ENCODE measurements around the gene GRIN3A. TPM values are rescaled to one million over a fixed set of nuclear protein-coding genes. Genes with fewer than 3 reads are reported as not detected.

GRIN3A gene
- total RNA-seq, 1 donor, result not detected

- H3K4me3 ChIP-seq (ENCODE audit: insufficient read depth, low read length), result no peak overlapping the region
- H3K27ac ChIP-seq (ENCODE audit: low read depth, low read length), result no peak overlapping the region
- H3K4me2 ChIP-seq (ENCODE audit: insufficient read depth, low read length), result no peak overlapping the region
- DNase-seq (ENCODE audit: insufficient read length, low spot score, missing footprints), result no peak
- no peaks in the 10 kb centered on the region for H3K27me3 ChIP-seq (ENCODE audit: insufficient read depth, low read length)
- H4K20me1 ChIP-seq (ENCODE audit: insufficient read depth, low read length), result no peaks in the 10 kb centered on the region
- no peak overlapping the region for H2AFZ ChIP-seq (ENCODE audit: low read length)
- no peaks in the 10 kb centered on the region for H3K4me1 ChIP-seq (ENCODE audit: insufficient read depth, low read length)
- TF ChIP-seq CTCF (IDR thresholded peaks at IDR 0.05; ENCODE audit: extremely low read depth, low read depth, low read length), result no peak
- H3K9me3 ChIP-seq (ENCODE audit: low read depth, low read length), result no peaks in the 10 kb centered on the region
- no peaks in the 10 kb centered on the region for H3K79me2 ChIP-seq (ENCODE audit: insufficient read depth, low read length)
- no peaks in the 10 kb centered on the region for H3K36me3 ChIP-seq (ENCODE audit: insufficient read depth, low read length)
Observed at GRCh38 chr9:101631892-101632291, 106.6 kb downstream of the GRIN3A start.

- Histone ChIP-seq H3K27me3 (ENCODE audit: insufficient read depth, low read length) (no peaks in the 10 kb centered on the region), H3K4me1 (ENCODE audit: insufficient read depth, low read length) (no peaks in the 10 kb centered on the region), H3K36me3 (ENCODE audit: insufficient read depth, low read length) (no peaks in the 10 kb centered on the region), H3K9me3 (ENCODE audit: low read depth, low read length) (no peaks in the 10 kb centered on the region), H3K4me2 (ENCODE audit: insufficient read depth, low read length) (no peak overlapping the region), H2AFZ (ENCODE audit: low read length) (no peak overlapping the region), H3K4me3 (ENCODE audit: insufficient read depth, low read length) (no peak overlapping the region), H4K20me1 (ENCODE audit: insufficient read depth, low read length) (no peaks in the 10 kb centered on the region), H3K27ac (ENCODE audit: low read depth, low read length) (no peak overlapping the region), H3K79me2 (ENCODE audit: insufficient read depth, low read length) (no peaks in the 10 kb centered on the region)
- DNase-seq (ENCODE audit: insufficient read length, low spot score, missing footprints), result no peak
- TF ChIP-seq CTCF (IDR thresholded peaks at IDR 0.05; ENCODE audit: extremely low read depth, low read depth, low read length), result no peak
Observed at GRCh38 chr9:101629636-101630035, 108.8 kb downstream of the GRIN3A start.

GRCh38 chr9:101628173-101628572, 110.3 kb downstream of the GRIN3A start:
- H3K4me3 ChIP-seq (ENCODE audit: insufficient read depth, low read length), result no peak overlapping the region
- no peak overlapping the region for H3K4me2 ChIP-seq (ENCODE audit: insufficient read depth, low read length)
- no peaks in the 10 kb centered on the region for H3K79me2 ChIP-seq (ENCODE audit: insufficient read depth, low read length)
- DNase-seq (ENCODE audit: insufficient read length, low spot score, missing footprints), result no peak
- no peaks in the 10 kb centered on the region for H3K9me3 ChIP-seq (ENCODE audit: low read depth, low read length)
- H3K4me1 ChIP-seq (ENCODE audit: insufficient read depth, low read length), result no peaks in the 10 kb centered on the region
- H3K27me3 ChIP-seq (ENCODE audit: insufficient read depth, low read length), result no peaks in the 10 kb centered on the region
- no peak overlapping the region for H2AFZ ChIP-seq (ENCODE audit: low read length)
- TF ChIP-seq CTCF (IDR thresholded peaks at IDR 0.05; ENCODE audit: extremely low read depth, low read depth, low read length), result no peak
- no peaks in the 10 kb centered on the region for H4K20me1 ChIP-seq (ENCODE audit: insufficient read depth, low read length)
- H3K36me3 ChIP-seq (ENCODE audit: insufficient read depth, low read length), result no peaks in the 10 kb centered on the region
- H3K27ac ChIP-seq (ENCODE audit: low read depth, low read length), result no peak overlapping the region

- Histone ChIP-seq H3K4me2 (ENCODE audit: insufficient read depth, low read length) (no peak overlapping the region), H3K27me3 (ENCODE audit: insufficient read depth, low read length) (no peaks in the 10 kb centered on the region), H3K27ac (ENCODE audit: low read depth, low read length) (no peak overlapping the region), H2AFZ (ENCODE audit: low read length) (no peak overlapping the region), H3K36me3 (ENCODE audit: insufficient read depth, low read length) (no peaks in the 10 kb centered on the region), H3K4me3 (ENCODE audit: insufficient read depth, low read length) (no peak overlapping the region), H3K4me1 (ENCODE audit: insufficient read depth, low read length) (no peaks in the 10 kb centered on the region), H3K79me2 (ENCODE audit: insufficient read depth, low read length) (no peaks in the 10 kb centered on the region), H4K20me1 (ENCODE audit: insufficient read depth, low read length) (no peaks in the 10 kb centered on the region), H3K9me3 (ENCODE audit: low read depth, low read length) (no peaks in the 10 kb centered on the region)
- no peak for DNase-seq (ENCODE audit: insufficient read length, low spot score, missing footprints)
- TF ChIP-seq CTCF (IDR thresholded peaks at IDR 0.05; ENCODE audit: extremely low read depth, low read depth, low read length), result no peak
Observed at GRCh38 chr9:101626295-101626694, 112.2 kb downstream of the GRIN3A start.

All from osteoblast (primary cell).